Uterus (tissue), 2 donors: Measurements from ENCODE around the gene PI4K2B.

ENCODE experiments used
- POLR2A ChIP-seq, 2 donors: fragments of 450-650 bp; IDR thresholded peaks; one replicate each; pipeline ENCODE4 v1.6.1; 2016; ENCODE audit warnings: antibody characterized with exemption in 2 of 2, mild to moderate bottlenecking in 1 of 2, moderate library complexity in 1 of 2
- TF ChIP-seq, protein P1 (sequence below), 4 experiments: fragments of 200-600 bp in 2 of 4; fragments of 450-650 bp in 2 of 4; sonication (generic) in 2 of 4; IDR thresholded peaks; one replicate each; pipeline ENCODE4 v1.5.1; 2016 to 2019; ENCODE audit warnings: antibody characterized with exemption in 4 of 4, mild to moderate bottlenecking in 2 of 4, moderate library complexity in 1 of 4

DNA sequence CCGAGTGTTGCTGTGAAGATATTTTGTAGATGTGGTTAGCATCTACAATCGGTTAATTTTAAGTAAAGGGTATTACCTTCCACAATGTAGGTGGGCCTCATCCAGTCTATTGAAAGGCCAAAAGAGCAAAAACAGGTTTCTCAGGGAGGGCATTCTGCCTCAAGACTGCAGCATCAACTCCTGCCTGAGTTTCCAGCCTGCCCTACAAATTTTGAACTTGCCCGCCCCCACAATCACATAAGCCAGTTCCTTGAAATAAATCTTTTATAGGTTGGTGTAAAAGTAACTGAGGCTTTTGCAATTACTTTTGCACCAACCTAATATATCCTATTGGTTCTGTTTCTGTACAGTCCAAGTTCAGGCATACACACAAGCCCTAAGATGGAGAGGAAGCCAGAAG, 22.1 kb upstream of the PI4K2B start:
- TF ChIP-seq, protein P1, sequence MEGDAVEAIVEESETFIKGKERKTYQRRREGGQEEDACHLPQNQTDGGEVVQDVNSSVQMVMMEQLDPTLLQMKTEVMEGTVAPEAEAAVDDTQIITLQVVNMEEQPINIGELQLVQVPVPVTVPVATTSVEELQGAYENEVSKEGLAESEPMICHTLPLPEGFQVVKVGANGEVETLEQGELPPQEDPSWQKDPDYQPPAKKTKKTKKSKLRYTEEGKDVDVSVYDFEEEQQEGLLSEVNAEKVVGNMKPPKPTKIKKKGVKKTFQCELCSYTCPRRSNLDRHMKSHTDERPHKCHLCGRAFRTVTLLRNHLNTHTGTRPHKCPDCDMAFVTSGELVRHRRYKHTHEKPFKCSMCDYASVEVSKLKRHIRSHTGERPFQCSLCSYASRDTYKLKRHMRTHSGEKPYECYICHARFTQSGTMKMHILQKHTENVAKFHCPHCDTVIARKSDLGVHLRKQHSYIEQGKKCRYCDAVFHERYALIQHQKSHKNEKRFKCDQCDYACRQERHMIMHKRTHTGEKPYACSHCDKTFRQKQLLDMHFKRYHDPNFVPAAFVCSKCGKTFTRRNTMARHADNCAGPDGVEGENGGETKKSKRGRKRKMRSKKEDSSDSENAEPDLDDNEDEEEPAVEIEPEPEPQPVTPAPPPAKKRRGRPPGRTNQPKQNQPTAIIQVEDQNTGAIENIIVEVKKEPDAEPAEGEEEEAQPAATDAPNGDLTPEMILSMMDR (IDR thresholded peaks at IDR 0.05), result no peak
- no peak for TF ChIP-seq POLR2A (IDR thresholded peaks at IDR 0.05)
